ENCODE data around the gene EGFR. TPM values are rescaled to one million over a fixed set of nuclear protein-coding genes. Genes with fewer than 3 reads are reported as not detected.

EGFR gene
- total RNA-seq, 1 experiment from 2014 or later = 58.2 TPM

DNA sequence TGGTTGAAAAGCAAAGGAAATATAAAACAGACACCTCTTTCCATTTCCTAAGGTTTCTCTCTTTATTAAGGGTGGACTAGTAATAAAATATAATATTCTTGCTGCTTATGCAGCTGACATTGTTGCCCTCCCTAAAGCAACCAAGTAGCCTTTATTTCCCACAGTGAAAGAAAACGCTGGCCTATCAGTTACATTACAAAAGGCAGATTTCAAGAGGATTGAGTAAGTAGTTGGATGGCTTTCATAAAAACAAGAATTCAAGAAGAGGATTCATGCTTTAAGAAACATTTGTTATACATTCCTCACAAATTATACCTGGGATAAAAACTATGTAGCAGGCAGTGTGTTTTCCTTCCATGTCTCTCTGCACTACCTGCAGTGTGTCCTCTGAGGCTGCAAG is 191.9 kb downstream of the EGFR start:
- no peak for DNase-seq (ENCODE audit: low read depth)

GRCh38 chr7:55211726-55212125 is 192.9 kb downstream of the EGFR start:
- no peak for DNase-seq (ENCODE audit: low read depth)

DNA sequence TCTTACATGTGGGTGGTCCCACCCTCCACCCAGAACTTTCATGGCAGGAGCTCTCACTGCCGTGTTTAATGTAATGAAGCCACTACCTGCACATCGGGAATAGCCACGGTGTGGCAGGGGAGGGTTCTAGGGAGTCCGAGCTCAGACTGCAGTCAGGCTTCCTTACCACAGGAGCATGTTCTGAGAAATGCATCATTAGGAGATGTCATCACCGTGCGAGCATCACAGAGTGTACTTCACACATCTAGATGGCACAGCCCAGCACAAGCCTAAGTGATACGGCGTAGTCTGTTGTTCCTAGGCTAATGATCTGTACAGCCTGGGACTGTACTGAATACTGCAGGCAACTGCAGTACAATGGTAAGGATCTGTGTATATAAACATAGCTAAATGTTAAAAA is 193.4 kb downstream of the EGFR start:
- DNase-seq (ENCODE audit: low read depth) = no peak

- no peak for DNase-seq (ENCODE audit: low read depth)
Observed at GRCh38 chr7:55212838-55213237, 194.0 kb downstream of the EGFR start.

DNA sequence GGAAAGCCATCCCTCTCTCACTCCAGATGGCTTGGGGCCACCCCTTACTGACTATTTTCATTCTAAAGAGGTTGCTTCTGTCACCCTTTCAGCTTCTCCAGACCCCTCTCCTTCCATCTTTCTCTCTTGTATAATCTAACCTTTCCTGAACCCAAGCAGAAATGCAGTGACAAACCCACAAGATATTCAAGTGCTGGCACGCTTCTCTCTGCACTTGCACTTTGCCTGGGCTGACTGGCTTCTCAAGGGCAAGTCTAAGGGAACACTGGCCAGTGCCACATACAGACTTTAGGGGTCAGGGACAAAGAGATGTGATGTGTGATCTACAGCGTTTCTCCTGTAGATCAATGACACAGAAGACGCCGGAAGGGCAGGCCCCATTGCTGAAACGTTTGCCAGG is 195.9 kb downstream of the EGFR start:
- DNase-seq (ENCODE audit: low read depth) = no peak

- no peak for DNase-seq (ENCODE audit: low read depth)
Observed at GRCh38 chr7:55223023-55223422, 204.2 kb downstream of the EGFR start.

GRCh38 chr7:55224111-55224510 is 205.3 kb downstream of the EGFR start:
- no peak for DNase-seq (ENCODE audit: low read depth)

DNA sequence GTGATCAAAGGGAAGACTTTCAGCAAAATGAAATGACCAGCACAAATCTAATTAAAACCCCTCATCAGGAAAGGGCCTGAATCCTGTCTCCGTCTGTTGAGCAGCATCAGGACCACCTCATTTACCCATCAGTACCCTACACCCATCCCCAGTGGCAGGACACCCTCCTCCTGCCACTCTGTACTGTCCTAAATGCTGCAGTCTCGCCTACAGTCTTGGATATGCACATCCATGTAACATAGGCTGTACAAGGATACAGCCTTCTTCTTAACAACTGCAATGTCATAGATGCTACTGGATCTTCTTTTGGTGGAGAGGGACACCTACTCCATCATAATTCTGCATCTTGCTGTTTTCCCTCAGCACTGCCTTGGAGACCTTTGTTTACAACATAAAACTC is 206.0 kb downstream of the EGFR start:
- DNase-seq (ENCODE audit: low read depth) = no peak

- DNase-seq (ENCODE audit: low read depth) = no peak
Observed at GRCh38 chr7:55230014-55230413, 211.2 kb downstream of the EGFR start.

DNA sequence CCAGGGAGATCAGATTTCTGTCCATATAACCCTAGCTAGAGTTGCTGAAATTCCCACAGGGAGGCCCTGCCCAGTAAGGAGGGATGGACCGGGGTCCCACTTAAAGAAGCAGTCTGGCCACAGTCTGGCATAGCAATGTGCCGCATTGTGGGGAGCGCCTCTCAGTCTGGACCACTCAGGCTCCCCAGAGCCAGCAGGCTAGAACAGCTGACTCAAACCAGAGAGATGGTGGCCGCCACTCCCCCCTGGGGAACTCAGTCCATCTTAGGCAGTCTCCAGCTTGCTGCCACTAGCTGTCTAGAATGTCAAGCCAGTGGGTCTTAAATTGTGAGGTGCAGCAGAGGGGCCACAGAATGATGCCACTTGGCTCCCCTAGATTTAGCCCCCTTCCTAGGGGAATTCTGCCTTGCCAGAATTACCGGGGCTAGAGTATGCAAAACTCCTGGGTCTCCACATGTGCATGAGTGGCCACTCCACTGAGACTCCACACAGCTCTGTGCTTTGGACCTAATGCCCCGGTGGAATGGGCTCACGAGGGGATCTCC is 213.0 kb downstream of the EGFR start:
- DNase-seq (ENCODE audit: low read depth) = no peak

DNA sequence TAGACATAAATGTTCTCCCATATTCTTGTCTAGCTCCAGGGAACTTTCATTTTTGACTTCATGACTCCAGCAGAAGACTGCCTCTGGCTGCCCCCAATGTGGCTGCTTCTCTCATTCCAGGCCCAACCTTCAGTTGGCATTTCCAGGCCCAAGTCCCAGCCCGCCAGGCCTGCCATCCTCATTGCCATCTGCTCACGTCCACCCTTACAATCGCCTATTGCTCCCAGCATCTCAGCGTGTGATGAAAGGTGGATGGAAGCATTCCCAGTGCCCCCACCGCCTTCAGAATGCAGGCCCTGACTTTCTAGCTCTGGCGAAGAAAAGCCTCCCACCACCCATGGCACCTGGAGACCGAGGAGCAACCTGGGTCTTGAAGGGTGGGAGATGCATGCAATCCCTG is 214.2 kb downstream of the EGFR start:
- DNase-seq (ENCODE audit: low read depth) = no peak

- DNase-seq (ENCODE audit: low read depth) = no peak
Observed at GRCh38 chr7:55234408-55234807, 215.6 kb downstream of the EGFR start.

DNA sequence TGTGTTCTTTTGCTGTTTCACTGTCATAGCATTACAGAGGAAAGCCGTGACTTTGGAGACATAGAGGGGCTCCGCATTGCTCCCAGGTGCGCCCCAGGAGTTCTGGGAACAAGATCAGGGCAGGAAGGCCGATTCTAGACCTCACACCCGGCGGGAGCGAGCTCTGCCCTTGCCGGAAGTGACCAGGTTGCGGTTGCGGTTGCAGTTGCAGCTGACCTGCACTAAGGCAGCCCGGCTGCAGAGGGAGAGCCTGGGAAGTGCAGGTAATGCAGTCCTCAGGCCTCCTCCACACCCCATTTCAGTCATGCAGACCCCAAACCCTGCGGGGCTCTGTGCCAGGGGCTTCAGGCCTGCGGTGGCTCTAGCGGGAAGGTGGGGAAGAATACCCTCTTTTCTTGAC is 216.3 kb downstream of the EGFR start:
- no peak for DNase-seq (ENCODE audit: low read depth)

DNA sequence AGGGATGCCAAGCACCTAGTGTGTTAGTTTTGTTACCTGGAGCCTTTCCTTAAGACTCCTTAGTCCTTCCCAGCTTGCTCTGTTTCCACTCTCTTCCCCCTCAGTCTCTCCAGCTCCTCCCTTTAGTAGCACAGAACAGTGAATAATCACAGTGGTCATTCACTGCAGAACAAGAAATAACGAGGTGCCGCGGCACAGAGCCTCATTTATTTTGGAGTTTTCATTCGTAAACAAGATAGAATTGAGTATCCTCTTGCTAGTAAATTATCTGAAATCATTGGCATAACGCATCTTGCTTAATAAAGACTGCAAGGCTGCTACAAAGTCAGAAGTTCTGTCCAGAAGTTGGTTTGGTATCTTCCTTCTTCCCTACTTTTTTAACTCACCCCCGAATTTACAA is 217.0 kb downstream of the EGFR start:
- DNase-seq (ENCODE audit: low read depth) = no peak

- no peak for DNase-seq (ENCODE audit: low read depth)
Observed at GRCh38 chr7:55236476-55236875, 217.7 kb downstream of the EGFR start.

- DNase-seq (ENCODE audit: low read depth) = no peak
Observed at GRCh38 chr7:55237156-55237893, 218.5 kb downstream of the EGFR start.

GRCh38 chr7:55239406-55239805 is 220.6 kb downstream of the EGFR start:
- no peak for DNase-seq (ENCODE audit: low read depth)

DNA sequence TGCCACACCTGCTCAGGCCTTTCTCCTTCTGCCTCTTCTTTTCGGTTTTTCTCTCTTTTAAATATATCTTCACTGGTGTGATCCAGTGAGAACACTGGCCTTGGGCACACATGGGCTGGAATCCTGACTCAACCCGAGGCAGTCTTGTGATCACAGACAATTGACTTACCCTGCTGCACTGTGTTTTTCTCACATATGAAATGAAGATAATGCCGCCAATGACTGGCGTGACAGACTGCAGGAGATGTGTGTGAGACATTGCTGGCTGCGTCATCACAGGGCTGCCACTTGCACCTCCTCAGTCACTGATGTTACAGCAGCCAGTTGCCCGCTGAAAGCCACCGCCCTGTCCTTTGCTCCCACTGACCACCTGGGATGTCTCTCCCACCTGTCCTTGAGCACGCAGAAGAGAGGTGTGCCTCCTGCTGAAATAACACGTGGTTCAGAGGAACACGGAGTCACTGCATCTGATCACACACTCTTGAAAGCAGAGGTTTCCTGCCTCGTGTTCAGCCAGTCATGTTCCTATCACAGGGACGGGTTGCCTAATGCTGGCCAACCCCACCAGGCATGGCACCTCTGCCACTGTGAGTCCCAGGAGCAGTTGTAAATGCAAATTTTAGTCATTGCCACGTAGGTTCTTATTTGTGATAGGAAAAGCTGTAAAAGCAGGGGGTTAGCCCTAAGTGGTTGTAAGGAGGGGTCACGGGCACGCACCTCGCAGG is 221.8 kb downstream of the EGFR start:
- peak; percentile 52 for DNase-seq (ENCODE audit: low read depth)

- no peak for DNase-seq (ENCODE audit: low read depth)
Observed at GRCh38 chr7:55241958-55242357, 223.1 kb downstream of the EGFR start.

DNA sequence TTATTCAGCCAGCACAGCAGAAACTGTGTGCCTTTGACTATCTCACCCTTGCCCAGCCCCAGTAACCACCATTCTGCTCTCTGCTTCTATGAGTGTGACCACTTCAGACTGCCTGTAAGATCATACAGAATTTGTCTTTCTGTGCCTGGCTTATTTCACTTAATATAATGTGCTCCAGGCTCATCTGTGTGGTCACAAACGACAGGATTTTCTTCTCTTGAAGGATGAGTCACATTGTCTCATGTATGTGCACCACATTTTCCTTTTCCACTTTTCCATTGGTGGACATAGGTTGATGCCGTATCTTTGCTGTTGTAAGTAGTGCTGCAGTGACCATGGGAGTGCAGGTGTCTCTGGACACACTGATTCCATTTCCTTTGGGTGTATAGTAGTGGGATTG is 223.8 kb downstream of the EGFR start:
- DNase-seq (ENCODE audit: low read depth) = no peak

- no peak for DNase-seq (ENCODE audit: low read depth)
Observed at GRCh38 chr7:55244006-55244745, 225.4 kb downstream of the EGFR start.

- DNase-seq (ENCODE audit: low read depth) = peak; percentile 75
Observed at GRCh38 chr7:55245271-55245723, 226.5 kb downstream of the EGFR start.
